Bone marrow (tissue), 2 donors: Measurements from ENCODE around the gene PLBD2.
A peak's percentile ranks its signal among the peaks of the same experiment; 100 is the strongest.

Source experiments
- DNase-seq, 2 donors: peaks; one replicate each; lab custom pipeline; 2025; lab: John Stamatoyannopoulos, UW

The PLBD2 gene, protein sequence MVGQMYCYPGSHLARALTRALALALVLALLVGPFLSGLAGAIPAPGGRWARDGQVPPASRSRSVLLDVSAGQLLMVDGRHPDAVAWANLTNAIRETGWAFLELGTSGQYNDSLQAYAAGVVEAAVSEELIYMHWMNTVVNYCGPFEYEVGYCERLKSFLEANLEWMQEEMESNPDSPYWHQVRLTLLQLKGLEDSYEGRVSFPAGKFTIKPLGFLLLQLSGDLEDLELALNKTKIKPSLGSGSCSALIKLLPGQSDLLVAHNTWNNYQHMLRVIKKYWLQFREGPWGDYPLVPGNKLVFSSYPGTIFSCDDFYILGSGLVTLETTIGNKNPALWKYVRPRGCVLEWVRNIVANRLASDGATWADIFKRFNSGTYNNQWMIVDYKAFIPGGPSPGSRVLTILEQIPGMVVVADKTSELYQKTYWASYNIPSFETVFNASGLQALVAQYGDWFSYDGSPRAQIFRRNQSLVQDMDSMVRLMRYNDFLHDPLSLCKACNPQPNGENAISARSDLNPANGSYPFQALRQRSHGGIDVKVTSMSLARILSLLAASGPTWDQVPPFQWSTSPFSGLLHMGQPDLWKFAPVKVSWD

DNA sequence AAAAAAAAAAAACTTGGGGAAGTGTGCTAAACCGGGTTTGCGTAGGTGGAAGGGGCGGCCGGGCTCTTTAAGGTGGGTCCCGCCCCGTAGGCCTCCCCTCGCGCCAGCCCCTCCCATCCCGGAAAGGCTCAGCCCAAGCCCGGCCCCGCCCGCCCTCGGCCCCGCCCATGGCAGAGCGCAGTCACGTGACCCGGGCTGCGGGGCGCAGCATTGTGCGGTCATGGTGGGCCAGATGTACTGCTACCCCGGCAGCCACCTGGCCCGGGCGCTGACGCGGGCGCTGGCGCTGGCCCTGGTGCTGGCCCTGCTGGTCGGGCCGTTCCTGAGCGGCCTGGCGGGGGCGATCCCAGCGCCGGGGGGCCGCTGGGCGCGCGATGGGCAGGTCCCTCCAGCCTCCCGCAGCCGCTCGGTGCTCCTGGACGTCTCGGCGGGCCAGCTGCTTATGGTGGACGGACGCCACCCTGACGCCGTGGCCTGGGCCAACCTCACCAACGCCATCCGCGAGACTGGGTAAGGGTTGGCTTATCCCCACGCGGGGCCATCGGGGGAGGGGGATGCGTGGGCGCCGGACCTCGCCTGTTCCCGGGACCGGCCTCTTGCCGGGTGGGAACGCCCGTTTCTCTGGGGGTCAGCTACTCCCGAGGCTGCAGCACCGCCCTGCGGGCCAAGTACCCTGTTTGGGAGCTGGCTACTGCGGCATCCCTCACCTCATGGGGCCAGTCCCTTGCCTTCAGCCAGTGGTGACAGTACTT lies at the start of gene PLBD2:
Gene PLBD2, plus strand, starts transcription at position 207 of the 752 bp plus-strand sequence. Its CDS starts 14 bp downstream, at position 221.
- peak; percentile 70 to 81 for DNase-seq

DNA sequence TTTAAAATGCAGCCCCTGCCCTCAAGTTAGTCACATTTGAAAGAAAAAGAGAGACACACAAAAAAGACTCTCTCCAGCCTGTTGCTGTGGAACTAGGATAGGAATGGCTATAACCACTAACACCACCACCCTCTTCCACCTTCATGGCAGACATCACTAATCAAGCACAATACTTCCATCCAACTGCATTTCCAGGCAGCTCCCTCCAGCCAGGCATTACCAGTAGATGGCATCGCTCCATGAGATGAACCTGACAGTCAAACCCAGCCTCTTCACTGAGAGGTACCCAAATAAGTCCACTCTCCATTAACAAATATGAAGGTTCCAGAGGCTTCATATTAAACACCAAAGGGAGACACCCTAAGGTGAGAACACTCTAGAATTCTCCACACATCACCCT lies 47.9 kb upstream of the PLBD2 start:
- no peak for DNase-seq

DNA sequence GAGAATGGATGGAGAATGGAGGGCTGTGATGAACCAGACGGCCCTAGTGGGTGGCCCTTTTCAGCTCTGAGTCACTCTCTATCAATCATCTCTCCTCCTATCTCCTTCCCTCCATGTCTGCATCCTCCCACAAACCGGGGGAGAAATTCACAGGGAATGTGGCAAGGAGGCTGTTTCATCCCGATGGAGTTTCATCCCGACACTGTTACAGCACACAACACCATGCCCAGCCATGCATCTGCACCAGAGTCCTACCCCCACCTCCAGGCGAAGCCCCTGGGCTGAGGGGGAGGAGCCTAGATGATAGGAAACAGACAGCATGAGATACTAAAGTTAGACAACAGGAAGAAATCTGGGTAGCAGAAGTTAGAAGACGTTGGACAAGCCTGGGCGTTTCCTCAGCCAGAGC lies 44.3 kb upstream of the PLBD2 start:
- no peak for DNase-seq

DNA sequence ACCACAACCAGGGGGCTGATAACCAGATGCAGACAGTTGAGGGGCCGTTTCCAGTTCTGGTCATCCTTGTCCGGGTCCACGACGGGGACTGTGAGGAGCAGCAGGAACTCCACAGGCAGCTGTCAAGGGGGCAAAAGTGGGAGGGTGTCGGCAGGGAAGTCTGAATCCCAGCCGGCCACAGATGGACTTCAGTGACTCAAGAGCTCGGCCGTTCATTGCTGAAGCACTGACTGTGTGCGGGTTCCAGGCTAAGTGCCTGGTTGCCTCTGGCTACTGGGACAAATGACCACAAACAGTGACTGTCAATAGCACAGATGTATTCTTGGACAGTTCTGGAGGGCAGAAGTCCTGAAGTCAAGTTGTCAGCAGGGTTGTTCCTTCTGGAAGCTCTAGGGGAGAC lies 43.0 kb upstream of the PLBD2 start:
- DNase-seq = no peak

DNA sequence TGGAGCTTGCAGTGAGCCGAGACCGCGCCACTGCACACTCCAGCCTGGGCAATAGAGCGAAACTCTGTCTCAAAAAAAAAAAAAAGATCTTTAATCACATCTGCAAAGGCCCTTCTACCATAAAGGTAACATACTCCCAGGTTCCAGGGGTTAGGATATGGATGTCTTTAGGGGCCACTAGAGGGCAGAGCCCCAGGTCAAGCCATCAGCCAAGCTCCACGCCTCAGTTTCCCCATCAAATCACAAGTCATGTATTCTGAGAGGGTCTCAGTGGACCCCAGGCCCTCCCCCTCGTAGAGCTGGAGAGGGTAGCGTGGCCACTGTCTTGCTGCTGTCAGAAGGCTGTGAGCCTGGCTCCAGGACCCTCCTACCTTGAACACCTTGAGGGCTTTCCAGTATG lies 42.2 kb upstream of the PLBD2 start:
- DNase-seq = no peak

DNA sequence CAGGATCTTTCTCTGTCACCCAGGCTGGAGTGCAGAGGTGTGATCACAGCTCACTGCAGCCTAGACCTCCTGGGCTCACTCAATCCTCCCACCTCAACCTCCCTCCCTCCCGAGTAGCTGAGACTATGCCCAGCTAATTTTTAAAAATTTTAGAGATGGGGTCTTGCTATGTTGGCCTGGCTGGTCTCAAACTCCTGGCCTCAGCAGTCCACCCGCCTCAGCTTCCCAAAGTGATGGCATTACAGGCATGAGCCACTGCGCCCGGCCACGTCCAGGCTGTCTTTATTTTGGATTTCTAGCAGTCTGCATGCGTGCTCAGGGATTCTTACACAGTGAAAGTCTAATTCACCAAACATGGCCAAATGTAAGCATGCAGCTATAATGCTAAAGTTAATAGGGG lies 41.3 kb upstream of the PLBD2 start:
- DNase-seq = no peak

DNA sequence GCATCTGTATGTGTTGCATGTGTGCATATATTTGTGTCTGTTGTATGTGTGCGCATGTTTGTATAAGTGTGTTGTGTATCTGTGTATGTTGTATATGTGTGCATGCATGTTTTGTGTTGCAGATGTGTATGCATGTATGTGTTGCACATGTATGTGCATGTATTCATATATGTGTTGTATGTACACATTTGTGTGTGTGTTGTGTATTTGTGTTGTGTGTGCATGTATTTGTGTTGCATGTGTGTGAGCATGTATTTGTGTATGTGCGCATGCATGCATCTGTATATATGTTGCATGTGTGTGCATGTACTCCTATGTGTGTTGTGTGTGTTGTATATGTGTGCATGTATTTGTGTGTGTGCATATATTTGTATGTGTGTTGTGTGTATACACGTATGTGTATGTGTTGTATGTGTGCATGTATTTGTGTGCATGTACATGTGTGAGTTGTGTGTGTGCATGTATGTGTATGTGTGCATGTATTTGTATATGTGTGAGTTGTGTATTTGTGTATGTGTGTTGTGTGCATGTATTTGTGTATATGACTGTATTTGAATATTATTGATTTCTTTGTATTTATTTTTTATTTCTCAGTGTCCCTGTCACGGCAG lies 40.2 kb upstream of the PLBD2 start:
- DNase-seq = no peak

DNA sequence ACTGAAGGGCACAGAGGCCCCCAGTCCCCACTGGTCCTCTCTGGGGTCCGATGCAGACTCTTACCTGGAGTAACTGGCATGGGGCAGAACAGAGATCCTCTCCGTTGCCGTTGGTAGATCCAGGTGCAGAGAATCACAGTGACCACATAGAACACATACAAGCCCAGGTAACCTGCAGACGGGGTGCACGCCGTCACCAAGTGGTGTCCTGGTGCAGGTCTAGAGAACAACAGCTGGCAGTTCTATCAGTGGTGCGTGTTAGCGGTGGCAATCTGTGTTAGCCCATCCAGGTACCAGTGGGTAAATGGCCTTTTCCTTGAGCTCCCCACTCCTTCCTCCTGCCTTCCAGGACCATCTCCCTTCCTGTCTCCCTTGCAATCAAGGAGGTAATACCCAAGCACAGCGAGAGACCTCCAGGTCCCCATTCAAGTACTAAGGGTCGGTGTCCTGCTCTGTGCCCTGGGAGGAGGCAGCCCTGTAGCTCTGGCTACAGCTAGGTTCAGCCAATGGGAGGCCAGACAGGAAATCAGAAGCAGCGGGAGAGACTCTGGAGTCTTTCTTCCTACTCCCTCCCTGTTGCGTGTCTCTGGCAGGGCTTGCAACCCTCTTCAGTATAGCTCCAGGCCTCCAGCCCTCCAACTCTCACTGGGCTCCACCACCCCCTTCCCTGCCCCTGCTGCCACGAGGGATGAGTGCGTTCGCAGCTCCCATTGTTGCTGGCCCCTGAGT lies 39.3 kb upstream of the PLBD2 start:
- no peak for DNase-seq

DNA sequence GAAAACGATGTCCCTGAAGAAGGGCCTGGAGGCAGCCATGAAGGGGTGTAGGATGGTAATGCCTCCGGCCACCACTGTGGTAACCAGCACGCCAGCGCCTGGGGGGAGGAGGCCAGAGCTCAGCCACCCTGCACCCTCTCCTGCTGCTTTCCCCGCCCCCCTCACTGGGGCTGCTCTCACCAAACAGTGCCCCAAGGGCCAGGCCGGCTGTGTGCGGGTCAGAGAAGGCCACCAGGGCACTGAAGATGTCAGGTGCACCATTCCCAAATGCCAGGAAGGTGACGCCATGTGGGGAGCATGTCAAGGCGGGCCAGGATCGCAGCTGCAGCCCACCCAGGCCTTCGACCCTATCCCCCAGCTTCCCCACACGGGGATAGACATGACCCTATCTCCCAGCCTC lies 38.0 kb upstream of the PLBD2 start:
- no peak for DNase-seq

DNA sequence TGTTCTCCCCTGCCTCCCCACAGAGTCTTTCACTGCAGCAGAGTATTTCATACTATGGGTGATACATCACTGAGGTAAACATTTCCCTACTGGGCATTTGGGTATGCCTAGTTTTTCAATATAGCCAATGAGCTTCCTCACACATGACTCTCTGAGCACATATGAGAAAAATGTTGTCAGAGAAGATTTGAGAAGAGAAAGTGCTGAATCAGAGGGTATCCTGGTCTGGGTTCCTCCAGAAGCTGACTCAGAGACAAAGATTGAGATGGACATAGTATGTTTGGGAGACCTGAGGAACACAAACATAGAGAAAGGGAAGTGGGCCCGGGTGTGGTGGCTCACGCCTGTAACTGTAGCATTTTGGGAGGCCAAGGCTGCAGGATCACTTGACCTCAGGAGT lies 36.0 kb upstream of the PLBD2 start:
- DNase-seq = no peak

DNA sequence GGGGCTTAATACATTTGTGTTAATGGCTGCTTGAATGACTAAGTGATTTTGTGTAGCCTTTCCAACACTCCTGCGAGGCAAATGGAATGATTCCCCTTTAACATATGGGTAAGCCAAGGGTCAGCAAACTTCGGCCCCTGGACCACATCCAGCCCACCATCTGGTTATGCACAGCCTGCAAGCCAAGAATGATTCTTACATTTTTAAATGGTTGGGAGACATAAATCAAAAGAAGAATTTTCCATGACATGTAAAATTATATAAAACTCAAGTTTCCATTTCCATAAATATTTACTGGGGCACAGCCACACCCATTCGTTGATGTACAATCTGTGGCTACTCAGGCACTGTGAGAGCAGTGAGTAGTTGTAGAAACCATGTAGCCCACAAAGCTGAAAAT lies 32.5 kb upstream of the PLBD2 start:
- no peak for DNase-seq

DNA sequence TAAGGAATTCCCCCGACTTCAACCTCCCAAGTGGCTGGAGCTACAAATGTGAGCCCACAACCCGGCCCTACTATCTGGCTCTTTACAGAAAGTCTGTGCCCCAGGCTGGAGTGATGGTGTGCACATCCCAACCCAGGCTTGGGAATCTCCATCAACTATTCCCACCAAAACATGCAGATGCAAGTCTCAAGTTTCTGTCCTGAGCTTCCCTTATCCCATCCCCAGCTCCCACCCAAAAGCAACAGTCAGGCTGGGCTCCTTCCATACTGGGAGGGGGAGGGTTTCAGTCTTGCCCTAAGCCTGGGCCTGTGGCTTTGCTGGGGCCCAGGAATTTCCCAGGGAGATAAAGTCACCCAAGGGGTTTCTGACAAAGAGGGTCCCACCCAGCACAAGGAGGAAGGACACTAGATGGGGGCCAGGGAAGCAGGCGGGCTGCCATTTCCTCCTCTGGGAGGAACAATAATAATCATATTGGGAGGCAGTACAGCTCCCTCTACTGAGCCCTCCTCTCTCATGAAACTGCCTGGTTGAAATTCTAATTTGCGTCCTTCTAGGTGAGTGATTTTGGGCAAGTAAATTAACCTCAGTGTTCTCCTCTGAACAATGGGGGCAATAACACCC lies 31.5 kb upstream of the PLBD2 start:
- DNase-seq = no peak

DNA sequence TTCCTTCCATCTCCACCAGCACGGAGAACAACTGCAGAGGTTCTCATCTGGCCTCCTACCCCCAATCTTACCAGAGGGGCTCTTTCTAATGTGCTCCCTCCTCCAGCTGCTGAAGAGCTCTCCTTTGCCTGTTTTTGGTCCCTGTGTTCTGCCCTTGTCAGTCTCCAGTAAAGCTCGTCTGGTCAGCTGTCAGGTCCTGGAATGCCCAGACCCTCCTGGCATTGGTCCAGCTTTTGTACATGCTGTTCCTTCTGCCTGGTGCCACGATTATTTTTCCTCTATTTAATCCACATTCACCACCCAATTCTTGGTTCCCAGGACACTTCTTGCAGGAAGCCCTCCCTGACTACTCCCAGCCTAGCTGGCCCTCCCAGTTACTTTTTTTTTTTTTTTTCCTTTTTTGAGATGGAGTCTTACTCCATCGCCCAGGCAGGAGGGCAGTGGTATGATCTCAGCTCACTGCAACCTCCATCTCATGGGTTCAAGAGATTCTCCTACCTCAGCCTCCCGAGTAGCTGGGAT lies 30.0 kb upstream of the PLBD2 start:
- no peak for DNase-seq

DNA sequence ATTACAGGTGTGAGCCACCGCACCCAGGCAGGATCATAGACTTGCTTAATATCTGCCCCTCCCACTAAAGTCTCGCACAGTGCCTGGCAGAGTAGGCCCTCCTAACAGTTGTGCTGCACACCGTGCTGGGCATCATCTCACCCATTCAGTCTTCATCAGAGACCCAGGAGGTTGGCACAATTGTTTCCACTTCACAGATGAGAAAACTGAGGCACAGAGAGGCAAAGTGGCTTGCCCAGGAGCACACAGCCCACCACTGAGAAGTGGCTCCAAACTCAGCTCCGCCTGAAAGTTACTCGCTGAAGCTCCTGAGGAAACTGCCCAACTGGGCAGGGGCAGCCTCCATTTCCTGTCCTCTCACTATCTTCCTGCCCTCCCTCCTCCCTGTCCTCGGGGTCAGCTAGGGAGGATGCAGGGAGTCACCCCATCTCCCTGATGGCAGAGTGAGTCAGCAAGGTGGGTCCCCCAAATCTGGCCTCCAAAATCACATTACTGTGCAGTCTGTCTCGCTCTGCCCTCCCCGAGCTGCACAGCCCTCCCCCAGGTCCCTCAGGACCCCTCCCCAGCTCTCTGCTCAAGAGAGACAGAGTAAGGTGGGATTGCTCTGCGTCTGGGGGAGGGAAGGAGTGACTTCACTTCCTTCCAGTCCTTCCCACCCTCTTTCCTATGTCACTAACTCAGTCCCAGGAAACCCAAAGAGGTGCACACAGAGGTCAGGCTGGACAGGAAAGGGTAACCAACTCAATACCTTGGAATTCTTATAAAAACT lies 29.2 kb upstream of the PLBD2 start:
- no peak for DNase-seq

DNA sequence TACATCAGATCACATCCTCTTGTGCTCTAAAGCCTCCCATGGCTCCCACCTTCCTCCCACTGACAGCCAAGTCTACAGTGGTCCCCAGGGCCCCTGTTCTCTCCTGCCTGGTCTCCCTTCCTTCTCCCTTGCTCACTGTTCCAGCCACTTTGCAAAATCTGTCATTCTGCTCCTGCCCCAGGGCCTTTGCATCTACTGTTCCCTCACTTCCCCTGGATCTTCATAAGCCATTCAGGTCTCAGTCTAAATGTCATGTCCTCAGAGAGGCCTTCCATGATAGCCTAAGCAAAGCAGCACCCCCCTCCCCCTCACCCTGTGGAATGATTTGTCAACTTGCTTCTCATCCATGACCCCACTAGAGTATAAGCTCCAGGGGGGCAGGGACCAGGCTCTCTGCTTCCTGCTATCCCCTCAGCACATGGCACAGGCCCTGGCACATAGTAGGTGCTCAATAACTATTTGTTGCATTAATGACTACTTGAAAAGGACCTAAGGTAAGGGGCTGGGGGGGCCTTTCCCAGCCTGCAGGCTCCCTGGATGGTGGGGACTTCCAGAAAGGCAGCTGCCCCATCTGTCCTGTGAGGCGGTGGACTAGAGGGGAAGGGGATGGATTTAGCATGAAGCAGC lies 28.5 kb upstream of the PLBD2 start:
- no peak for DNase-seq

DNA sequence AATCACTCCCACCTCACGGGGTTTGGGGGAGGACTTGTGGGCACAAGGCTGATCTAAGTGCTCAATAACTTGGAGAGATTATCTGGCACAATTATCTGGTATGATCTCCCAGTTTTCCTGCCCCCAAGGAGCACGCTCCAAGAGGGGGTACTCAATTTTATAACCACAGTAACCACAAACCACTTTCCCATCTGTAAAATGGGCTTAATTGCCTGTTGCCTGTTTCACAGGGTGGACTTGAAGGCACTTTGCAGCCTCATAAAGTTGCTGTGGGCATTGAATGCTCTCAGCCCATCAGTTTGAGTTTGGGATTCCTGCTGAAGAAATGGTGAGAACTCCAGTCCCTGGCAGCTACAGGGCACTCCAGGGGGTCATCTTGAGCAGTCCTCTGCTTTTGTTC lies 27.9 kb upstream of the PLBD2 start:
- DNase-seq = no peak

DNA sequence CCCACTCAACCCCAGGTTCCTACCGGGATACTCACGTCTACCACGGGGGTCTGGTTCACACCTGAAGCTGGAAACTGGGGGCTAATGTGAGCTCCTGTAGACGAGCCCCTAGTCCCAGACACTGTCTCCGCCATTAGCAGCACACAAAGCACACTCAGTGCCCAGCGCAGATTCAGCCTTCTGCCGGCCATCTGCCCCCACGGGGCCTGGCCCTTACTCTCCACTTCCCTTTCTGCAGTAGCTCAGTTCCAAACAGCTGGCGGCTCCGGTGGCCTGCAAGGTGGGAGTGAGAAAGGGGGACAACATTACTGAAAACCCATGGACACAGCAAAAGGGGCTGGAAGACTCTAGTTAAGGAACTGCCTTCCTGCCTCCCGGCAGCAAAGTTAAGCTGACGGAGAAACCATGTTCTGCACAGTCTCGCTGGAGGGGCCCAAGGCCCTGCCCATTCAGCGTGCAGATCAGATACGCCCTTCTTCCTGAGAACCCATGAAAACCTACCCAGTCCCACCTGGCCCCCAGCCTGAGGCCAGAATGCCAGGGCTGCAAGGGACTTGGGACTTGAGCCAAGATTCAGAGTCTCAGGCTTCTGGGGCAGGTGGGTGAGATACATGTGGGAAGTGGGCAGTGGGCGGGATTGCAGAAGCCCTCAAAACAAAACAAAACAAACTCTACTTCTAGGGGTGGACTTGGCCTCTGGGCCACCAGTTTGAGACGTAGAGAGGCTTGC lies 25.5 kb upstream of the PLBD2 start:
- no peak for DNase-seq

DNA sequence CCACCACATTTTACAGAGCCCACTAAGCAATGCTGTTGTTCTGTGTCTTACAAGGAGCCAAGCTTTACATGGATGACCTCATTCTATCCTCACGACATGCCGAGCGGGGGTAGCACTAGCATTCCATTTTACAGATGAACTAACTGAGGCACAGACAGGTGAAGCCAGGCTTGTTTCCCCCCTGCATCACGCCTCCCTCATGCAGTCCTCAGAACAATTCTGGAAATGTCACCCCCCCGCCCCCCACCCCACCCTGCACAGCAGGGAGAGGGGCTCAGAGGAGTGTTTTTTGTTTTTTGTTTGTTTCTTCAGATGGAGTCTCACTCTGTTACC lies 25.0 kb upstream of the PLBD2 start:
- DNase-seq = no peak
